GM18951 (cell line): ENCODE measurements around the gene CRYBG1.
"Not testable (repeated sequence)": the region's sequence is repeated elsewhere in the genome, so short reads cannot be mapped to it uniquely, and the experiment has no call there.

ENCODE experiments used
- POLR2A ChIP-seq: IDR thresholded peaks from 4 replicates; pipeline ENCODE4 v1.6.1; 2011; ENCODE audit warnings: mild to moderate bottlenecking; ENCODE audit not compliant: insufficient read length, insufficient read depth; ENCODE audit errors: extremely low read depth
- in situ Hi-C: fragments of 300-500 bp; cut with MboI; formaldehyde crosslinking; loops from one replicate; pipeline ENCODE4 v1.12.0; 2022; ENCODE audit warnings: low sequenced_read_pairs, mixed read lengths, inconsistent platforms; ENCODE audit not compliant: unreplicated experiment

CRYBG1 gene

GRCh38 chr6:106513808-106514582 is 153.5 kb downstream of the CRYBG1 start:
- TF ChIP-seq POLR2A: no peak
- in situ Hi-C loops: no loop called here

- no peak for TF ChIP-seq POLR2A
- in situ Hi-C loops: no loop called here
Measured at GRCh38 chr6:106514583-106514885, 154.0 kb downstream of the CRYBG1 start.

- in situ Hi-C loops: not testable (repeated sequence)
Measured at GRCh38 chr6:106515582-106515981, 155.1 kb downstream of the CRYBG1 start.

- in situ Hi-C loops: no loop called here
- TF ChIP-seq POLR2A: no peak
Measured at GRCh38 chr6:106516616-106517015, 156.1 kb downstream of the CRYBG1 start.

GRCh38 chr6:106517706-106518105 is 157.2 kb downstream of the CRYBG1 start:
- no peak for TF ChIP-seq POLR2A
- in situ Hi-C loops: no loop called here

- in situ Hi-C loops: no loop called here
- TF ChIP-seq POLR2A: no peak
Measured at GRCh38 chr6:106518748-106519147, 158.2 kb downstream of the CRYBG1 start.

GRCh38 chr6:106519460-106520394 is 159.2 kb downstream of the CRYBG1 start:
- in situ Hi-C loops: no loop called here

GRCh38 chr6:106520711-106521401 is 160.3 kb downstream of the CRYBG1 start:
- in situ Hi-C loops: no loop called here
- TF ChIP-seq POLR2A: no peak

More at GRCh38 chr6:106519460-106520394, 159.2 kb downstream of the CRYBG1 start:
- peak; percentile 59 for TF ChIP-seq POLR2A

- in situ Hi-C loops: no loop called here
- no peak for TF ChIP-seq POLR2A
Measured at GRCh38 chr6:106522562-106523250, 162.2 kb downstream of the CRYBG1 start.

GRCh38 chr6:106525107-106525881 is 164.8 kb downstream of the CRYBG1 start:
- no peak for TF ChIP-seq POLR2A
- in situ Hi-C loops: no loop called here

GRCh38 chr6:106525882-106526275 is 165.4 kb downstream of the CRYBG1 start:
- TF ChIP-seq POLR2A: no peak

GRCh38 chr6:106527117-106527516 is 166.6 kb downstream of the CRYBG1 start:
- in situ Hi-C loops: no loop called here
- TF ChIP-seq POLR2A: no peak

More at GRCh38 chr6:106525882-106526275, 165.4 kb downstream of the CRYBG1 start:
- in situ Hi-C loops: no loop called here
